HG03159 (cell line): Measurements from ENCODE around the gene TCERG1.

ENCODE experiments used
- ATAC-seq: cut with Tn5 transposase; IDR thresholded peaks from one replicate; pipeline ENCODE4 v1.9.1; 2021; ENCODE audit warnings: mild to moderate bottlenecking, moderate library complexity; ENCODE audit not compliant: unreplicated experiment

Gene TCERG1

GRCh38 chr5:146451411-146451810 lies 4.3 kb downstream of the TCERG1 start:
- ATAC-seq = no peak

- no peak for ATAC-seq
These were observed 10.3 kb downstream of the TCERG1 start for GRCh38 chr5:146457431-146457830.

- no peak for ATAC-seq
These were observed 11.8 kb downstream of the TCERG1 start for GRCh38 chr5:146458894-146459293.

- no peak for ATAC-seq
These were observed 14.2 kb downstream of the TCERG1 start for GRCh38 chr5:146461319-146461718.

GRCh38 chr5:146463446-146463845 lies 16.3 kb downstream of the TCERG1 start:
- no peak for ATAC-seq

- no peak for ATAC-seq
These were observed 19.6 kb downstream of the TCERG1 start for GRCh38 chr5:146466521-146467349.

- no peak for ATAC-seq
These were observed 20.6 kb downstream of the TCERG1 start for GRCh38 chr5:146467760-146468159.

GRCh38 chr5:146474065-146474464 lies 26.9 kb downstream of the TCERG1 start:
- no peak for ATAC-seq

GRCh38 chr5:146475190-146475780 lies 28.2 kb downstream of the TCERG1 start:
- no peak for ATAC-seq

GRCh38 chr5:146475906-146476305 lies 28.8 kb downstream of the TCERG1 start:
- ATAC-seq = no peak

GRCh38 chr5:146482775-146483174 lies 35.6 kb downstream of the TCERG1 start:
- ATAC-seq = no peak

GRCh38 chr5:146484714-146485391 lies 37.7 kb downstream of the TCERG1 start:
- no peak for ATAC-seq

- no peak for ATAC-seq
These were observed 43.1 kb downstream of the TCERG1 start for GRCh38 chr5:146490089-146490843.

- ATAC-seq = no peak
These were observed 47.5 kb downstream of the TCERG1 start for GRCh38 chr5:146494656-146495055.

- no peak for ATAC-seq
These were observed 52.5 kb downstream of the TCERG1 start for GRCh38 chr5:146499680-146500079.

- ATAC-seq = no peak
These were observed 60.3 kb downstream of the TCERG1 start for GRCh38 chr5:146507428-146507827.

- ATAC-seq = no peak
These were observed 63.5 kb downstream of the TCERG1 start for GRCh38 chr5:146510559-146511125.

- ATAC-seq = no peak
These were observed 66.3 kb downstream of the TCERG1 start for GRCh38 chr5:146513462-146513861.

- ATAC-seq = no peak
These were observed 67.4 kb downstream of the TCERG1 start for GRCh38 chr5:146514575-146514974.

- no peak for ATAC-seq
These were observed 68.5 kb downstream of the TCERG1 start for GRCh38 chr5:146515473-146516150.
